ENCODE data around the gene LHX6. TPM values are rescaled to one million over a fixed set of nuclear protein-coding genes. Genes with fewer than 3 reads are reported as not detected.

LHX6 gene
- total and polyA plus RNA-seq, 2 of the 13 experiments (the other 11 are each of a cell fraction or from before 2014, with no cell fraction given) = 1.1 to 1.3 TPM

DNA sequence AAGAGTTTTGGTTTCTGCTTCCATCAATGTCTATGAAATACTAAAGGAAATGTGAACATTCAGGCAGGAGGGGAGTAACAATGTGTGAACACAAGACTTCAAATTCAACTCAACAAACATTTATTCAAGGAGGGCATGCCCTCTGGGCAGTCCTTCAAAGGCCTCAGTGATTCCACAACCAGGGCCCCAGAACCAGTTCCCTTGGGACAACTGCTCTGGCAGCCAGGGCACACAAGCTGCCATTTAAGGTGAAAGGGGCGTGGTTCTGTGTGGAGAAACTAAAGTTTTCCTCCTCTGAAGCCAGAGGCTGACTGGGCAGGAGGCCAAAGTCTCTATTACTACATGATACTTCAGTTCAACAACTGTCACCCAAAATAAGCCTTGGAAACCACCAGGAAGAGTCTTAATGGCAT is 32.7 kb upstream of the LHX6 start (continued):
- TF ChIP-seq, protein P1, sequence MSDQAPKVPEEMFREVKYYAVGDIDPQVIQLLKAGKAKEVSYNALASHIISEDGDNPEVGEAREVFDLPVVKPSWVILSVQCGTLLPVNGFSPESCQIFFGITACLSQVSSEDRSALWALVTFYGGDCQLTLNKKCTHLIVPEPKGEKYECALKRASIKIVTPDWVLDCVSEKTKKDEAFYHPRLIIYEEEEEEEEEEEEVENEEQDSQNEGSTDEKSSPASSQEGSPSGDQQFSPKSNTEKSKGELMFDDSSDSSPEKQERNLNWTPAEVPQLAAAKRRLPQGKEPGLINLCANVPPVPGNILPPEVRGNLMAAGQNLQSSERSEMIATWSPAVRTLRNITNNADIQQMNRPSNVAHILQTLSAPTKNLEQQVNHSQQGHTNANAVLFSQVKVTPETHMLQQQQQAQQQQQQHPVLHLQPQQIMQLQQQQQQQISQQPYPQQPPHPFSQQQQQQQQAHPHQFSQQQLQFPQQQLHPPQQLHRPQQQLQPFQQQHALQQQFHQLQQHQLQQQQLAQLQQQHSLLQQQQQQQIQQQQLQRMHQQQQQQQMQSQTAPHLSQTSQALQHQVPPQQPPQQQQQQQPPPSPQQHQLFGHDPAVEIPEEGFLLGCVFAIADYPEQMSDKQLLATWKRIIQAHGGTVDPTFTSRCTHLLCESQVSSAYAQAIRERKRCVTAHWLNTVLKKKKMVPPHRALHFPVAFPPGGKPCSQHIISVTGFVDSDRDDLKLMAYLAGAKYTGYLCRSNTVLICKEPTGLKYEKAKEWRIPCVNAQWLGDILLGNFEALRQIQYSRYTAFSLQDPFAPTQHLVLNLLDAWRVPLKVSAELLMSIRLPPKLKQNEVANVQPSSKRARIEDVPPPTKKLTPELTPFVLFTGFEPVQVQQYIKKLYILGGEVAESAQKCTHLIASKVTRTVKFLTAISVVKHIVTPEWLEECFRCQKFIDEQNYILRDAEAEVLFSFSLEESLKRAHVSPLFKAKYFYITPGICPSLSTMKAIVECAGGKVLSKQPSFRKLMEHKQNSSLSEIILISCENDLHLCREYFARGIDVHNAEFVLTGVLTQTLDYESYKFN (CRISPR knock-in tag; conservative IDR thresholded peaks at IDR 0.05) = peak; percentile 31
- TF ChIP-seq, protein P2, sequence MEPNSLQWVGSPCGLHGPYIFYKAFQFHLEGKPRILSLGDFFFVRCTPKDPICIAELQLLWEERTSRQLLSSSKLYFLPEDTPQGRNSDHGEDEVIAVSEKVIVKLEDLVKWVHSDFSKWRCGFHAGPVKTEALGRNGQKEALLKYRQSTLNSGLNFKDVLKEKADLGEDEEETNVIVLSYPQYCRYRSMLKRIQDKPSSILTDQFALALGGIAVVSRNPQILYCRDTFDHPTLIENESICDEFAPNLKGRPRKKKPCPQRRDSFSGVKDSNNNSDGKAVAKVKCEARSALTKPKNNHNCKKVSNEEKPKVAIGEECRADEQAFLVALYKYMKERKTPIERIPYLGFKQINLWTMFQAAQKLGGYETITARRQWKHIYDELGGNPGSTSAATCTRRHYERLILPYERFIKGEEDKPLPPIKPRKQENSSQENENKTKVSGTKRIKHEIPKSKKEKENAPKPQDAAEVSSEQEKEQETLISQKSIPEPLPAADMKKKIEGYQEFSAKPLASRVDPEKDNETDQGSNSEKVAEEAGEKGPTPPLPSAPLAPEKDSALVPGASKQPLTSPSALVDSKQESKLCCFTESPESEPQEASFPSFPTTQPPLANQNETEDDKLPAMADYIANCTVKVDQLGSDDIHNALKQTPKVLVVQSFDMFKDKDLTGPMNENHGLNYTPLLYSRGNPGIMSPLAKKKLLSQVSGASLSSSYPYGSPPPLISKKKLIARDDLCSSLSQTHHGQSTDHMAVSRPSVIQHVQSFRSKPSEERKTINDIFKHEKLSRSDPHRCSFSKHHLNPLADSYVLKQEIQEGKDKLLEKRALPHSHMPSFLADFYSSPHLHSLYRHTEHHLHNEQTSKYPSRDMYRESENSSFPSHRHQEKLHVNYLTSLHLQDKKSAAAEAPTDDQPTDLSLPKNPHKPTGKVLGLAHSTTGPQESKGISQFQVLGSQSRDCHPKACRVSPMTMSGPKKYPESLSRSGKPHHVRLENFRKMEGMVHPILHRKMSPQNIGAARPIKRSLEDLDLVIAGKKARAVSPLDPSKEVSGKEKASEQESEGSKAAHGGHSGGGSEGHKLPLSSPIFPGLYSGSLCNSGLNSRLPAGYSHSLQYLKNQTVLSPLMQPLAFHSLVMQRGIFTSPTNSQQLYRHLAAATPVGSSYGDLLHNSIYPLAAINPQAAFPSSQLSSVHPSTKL (CRISPR knock-in tag; IDR thresholded peaks at IDR 0.05) = peak; percentile 65; the same call in 1 of the 2 replicates
- TF ChIP-seq, protein P3, sequence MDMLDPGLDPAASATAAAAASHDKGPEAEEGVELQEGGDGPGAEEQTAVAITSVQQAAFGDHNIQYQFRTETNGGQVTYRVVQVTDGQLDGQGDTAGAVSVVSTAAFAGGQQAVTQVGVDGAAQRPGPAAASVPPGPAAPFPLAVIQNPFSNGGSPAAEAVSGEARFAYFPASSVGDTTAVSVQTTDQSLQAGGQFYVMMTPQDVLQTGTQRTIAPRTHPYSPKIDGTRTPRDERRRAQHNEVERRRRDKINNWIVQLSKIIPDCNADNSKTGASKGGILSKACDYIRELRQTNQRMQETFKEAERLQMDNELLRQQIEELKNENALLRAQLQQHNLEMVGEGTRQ (IDR thresholded peaks at IDR 0.05; ENCODE audit: low read depth, low read length) = no peak
- TF ChIP-seq, protein P3 (CRISPR knock-in tag; IDR thresholded peaks at IDR 0.05; ENCODE audit: borderline replicate concordance) = peak; percentile 28; the same call in 1 of the 2 replicates
- TF ChIP-seq NFIC (IDR thresholded peaks at IDR 0.05; ENCODE audit: low read length) (0 out of 2 replicates have a peak, but pooled peaks have one; percentile 14), HIVEP1 (CRISPR knock-in tag; IDR thresholded peaks at IDR 0.05) (no peak), YY1 (IDR thresholded peaks at IDR 0.05; ENCODE audit: insufficient read depth, insufficient replicate concordance, low read depth, low read length) (no peak), ZNF382 (CRISPR knock-in tag; IDR thresholded peaks at IDR 0.05; ENCODE audit: borderline replicate concordance) (no peak), FOXJ3 (CRISPR knock-in tag; IDR thresholded peaks at IDR 0.05; ENCODE audit: borderline replicate concordance) (no peak), ZBTB20 (CRISPR knock-in tag; IDR thresholded peaks at IDR 0.05; ENCODE audit: borderline replicate concordance, low read depth) (no peak), KDM3A (CRISPR knock-in tag; IDR thresholded peaks at IDR 0.05; ENCODE audit: low read depth) (no peak), ZNF253 (CRISPR knock-in tag; IDR thresholded peaks at IDR 0.05; ENCODE audit: borderline replicate concordance) (no peak)
- TF ChIP-seq, protein P4, sequence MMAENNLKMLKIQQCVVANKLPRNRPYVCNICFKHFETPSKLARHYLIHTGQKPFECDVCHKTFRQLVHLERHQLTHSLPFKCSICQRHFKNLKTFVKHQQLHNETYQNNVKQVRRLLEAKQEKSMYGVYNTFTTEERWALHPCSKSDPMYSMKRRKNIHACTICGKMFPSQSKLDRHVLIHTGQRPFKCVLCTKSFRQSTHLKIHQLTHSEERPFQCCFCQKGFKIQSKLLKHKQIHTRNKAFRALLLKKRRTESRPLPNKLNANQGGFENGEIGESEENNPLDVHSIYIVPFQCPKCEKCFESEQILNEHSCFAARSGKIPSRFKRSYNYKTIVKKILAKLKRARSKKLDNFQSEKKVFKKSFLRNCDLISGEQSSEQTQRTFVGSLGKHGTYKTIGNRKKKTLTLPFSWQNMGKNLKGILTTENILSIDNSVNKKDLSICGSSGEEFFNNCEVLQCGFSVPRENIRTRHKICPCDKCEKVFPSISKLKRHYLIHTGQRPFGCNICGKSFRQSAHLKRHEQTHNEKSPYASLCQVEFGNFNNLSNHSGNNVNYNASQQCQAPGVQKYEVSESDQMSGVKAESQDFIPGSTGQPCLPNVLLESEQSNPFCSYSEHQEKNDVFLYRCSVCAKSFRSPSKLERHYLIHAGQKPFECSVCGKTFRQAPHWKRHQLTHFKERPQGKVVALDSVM (CRISPR knock-in tag; IDR thresholded peaks at IDR 0.05) = 0 out of 2 replicates have a peak, but pooled peaks have one; percentile 40
- TF ChIP-seq, protein P5, sequence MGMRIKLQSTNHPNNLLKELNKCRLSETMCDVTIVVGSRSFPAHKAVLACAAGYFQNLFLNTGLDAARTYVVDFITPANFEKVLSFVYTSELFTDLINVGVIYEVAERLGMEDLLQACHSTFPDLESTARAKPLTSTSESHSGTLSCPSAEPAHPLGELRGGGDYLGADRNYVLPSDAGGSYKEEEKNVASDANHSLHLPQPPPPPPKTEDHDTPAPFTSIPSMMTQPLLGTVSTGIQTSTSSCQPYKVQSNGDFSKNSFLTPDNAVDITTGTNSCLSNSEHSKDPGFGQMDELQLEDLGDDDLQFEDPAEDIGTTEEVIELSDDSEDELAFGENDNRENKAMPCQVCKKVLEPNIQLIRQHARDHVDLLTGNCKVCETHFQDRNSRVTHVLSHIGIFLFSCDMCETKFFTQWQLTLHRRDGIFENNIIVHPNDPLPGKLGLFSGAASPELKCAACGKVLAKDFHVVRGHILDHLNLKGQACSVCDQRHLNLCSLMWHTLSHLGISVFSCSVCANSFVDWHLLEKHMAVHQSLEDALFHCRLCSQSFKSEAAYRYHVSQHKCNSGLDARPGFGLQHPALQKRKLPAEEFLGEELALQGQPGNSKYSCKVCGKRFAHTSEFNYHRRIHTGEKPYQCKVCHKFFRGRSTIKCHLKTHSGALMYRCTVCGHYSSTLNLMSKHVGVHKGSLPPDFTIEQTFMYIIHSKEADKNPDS (CRISPR knock-in tag; IDR thresholded peaks at IDR 0.05) = peak; percentile 91

Data from HepG2 (cell line).